Measurements from ENCODE around the gene TRIB2. TPM values are rescaled to one million over a fixed set of nuclear protein-coding genes. Genes with fewer than 3 reads are reported as not detected.

Gene TRIB2
- total RNA-seq, 1 donor from 2014 or later = 82.7 TPM

DNA sequence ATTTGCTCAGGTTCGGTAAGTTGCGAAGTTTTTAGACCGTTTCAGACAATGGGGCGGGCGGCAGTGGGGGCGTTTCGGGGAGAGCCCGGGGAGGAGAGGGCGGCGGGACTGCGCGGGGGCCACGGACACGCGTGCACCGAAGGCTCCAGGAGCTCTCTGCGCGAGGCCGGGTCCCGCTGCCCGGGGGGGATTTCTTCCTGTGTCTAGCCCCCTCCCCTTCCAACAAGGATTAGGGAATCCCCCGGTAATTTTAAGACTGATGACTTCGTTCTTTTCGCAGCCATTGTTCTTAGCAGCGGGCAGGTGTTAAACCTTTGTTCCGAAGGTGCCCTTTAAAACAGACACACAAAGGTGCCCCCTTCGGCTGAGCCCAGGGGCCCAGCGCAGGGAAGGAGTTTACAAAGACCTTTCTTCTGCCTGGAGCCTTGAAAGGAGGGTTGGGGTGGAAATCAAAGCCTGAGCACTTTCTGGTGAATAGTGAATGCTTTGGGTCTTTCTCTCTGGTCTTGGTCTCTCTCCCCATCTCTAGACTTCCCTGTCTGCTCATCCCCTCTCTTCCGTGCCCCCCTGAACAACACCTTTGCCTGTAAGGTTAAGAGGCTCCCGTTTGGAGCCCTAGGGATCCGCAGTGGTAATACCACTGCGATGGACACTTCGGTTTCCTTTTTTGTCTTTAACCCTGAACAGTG lies 2.1 kb downstream of the TRIB2 start:
- FAIRE-seq (no peak), DNase-seq (ENCODE audit: low spot score in 2 of 2) (no peak)

DNA sequence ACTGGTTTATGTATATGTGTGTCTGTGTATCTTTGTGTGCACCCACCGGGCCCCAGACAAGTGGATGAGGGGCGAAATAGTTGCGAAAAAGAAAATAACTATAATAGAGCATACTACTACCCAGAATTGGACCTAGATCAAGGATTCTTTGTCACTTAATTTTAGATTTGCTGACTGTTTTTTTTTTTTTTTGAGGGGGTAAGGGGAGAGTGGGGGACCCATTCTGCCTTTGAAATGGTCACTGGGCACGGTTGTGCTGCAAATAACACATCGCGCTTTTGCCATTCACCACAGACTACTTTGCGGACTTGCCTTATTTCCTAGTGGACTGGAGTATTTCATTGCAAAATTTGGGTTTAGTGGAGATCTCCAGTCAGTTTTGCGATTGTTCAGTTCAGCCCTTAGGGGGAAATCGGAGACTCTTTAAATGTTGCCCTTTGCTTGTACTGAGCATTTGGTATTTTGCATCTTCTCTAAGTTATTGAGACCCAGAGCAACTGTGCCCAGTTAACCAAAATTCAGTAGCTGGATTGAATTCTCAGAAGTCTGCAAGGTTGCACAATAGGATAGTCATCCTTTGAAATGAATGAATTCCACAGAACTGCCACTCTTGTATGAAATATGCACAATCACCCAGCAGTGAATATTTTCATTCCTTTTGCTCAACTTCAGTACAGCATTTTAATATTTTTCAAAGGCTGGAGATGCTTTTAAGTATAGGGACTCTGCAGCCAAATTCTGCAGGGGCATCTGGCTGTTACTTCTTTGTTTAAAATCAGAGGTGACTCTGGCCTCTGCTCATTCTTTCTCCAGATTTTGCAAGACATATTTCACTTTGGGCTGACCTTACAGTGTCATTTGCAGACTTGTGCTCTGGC lies 2.9 kb downstream of the TRIB2 start:
- DNase-seq (ENCODE audit: low spot score in 2 of 2) (no peak), FAIRE-seq (no peak)

DNA sequence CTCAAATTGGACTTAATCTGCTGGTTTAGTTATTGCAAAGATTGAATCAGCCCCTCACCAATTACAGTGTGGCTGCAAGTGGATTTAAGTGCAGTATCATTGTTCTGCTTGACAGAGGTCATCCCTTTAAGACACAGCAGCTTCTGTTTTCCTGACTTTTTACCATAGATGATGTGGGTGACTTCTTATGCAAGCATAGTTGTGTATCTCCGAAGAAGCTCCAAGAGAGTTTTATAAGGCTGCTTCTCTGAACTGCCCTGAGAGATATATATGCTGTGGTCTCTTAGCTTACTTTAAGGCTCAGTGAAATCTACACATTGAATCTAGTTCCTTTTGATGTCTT lies 3.5 kb downstream of the TRIB2 start:
- no peak for FAIRE-seq
- no peak for DNase-seq (ENCODE audit: low spot score in 2 of 2)

DNA sequence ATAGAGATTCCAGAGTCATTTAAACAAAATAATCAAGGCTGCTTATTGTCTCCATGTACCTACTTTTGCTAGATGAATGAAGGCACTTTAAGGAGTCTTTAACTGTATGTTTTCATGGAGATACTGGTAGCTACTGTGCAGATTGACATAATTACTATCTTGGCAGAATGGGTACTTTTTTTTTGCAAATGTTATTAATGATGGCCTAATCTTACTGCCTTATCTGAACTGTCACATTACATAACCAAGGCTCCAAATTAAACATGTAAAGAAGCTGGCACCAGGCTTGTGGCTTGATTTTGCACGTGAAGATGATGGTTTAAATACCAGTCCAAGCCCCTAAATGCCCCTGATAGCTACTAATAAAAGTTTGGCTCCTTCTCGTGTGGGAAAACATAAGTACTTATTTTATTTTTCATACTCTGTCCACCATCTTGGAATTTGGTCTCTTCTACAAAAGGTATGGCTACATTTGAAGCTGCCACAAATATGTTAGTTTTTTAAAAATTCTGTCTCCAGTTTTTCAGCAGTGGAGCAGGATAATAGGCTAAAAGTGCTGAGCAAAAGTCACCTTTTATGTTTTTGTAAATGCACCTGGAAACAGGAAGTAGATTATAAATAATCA lies 4.1 kb downstream of the TRIB2 start:
- FAIRE-seq = no peak

DNA sequence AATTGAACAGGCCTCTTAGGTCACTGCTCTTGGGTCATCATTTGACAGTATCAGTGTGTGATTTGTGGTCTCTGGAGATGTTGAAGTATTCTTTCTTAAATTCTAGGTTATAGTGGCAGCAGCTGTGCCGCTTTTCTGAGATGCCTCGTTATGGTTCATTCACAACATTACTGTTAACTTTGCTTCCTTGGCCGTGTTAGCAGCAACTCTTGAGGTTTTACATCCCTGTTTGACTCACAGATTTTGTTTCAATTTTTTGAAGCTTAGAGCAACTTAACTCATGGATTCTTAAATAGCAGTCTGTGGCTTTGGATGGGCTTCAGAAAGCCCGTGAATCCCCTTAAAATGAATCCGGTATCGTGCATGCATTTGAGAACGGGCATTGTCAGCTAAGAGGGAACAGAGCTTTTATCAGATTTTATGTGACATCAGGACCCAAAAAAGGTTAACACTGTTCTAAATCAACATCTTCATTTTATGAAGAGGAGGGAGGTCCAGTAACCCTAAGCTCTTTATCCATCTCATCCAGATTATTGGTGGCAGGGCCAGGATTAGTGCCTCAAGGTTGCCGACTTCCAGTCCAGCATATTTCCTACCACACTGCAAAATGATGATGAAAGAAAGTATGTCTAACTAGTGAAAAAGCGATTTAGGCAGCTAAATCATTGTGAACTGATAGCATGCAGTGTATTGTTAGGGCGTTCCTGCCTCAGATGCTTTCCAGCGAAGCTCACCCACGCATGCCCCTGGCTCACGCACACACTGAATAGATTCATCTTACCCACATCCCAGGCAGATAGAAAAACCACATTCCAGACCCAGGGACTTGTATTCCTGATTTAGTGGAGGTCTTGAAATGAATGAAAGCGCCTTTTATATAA lies 5.1 kb downstream of the TRIB2 start:
- DNase-seq (ENCODE audit: low spot score in 2 of 2) (no peak), FAIRE-seq (no peak)

More for the DNA sequence above, 4.1 kb downstream of the TRIB2 start:
- no peak for DNase-seq (ENCODE audit: low spot score in 2 of 2)

DNA sequence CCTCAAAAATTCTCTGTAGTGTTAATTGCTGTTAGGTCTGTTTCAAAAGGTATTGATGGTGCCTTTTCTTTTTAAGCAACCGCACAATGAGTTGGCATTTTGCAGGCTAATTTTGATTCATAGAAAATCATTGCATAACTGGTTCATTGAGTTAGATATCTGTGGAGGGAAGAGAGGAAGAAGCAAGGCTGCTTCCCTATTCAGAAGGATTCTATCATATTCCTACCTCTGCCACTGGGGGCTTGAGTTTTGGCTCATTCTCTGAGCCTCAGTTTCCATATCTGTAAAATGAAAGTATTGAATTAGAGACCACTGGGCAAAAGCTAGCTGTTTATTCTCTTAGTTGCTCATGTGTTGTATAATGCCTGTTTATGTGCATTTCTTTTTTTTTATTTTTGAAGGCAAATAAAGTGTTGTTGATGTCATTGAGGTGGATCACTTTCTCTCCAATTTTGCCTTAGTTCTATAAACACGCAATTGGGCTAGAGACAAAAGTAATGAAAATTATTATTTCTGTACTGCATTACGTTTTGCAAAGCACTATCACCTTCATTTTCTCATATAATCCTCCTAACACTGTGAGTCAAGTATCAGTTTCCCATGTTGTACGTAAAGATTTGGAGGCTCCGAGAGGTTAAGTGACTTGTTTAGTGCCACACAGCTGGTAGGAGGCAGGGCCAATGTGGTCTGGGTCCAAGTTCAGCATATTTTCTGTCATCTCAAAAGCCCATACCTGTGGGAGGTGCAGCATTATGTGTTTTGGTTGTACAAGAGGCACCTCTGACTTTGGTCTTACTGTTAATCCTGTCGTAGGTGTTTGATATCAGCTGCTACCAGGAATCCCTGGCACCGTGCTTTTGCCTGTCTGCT lies 5.9 kb downstream of the TRIB2 start:
- no peak for FAIRE-seq
- no peak for DNase-seq (ENCODE audit: low spot score in 2 of 2)

DNA sequence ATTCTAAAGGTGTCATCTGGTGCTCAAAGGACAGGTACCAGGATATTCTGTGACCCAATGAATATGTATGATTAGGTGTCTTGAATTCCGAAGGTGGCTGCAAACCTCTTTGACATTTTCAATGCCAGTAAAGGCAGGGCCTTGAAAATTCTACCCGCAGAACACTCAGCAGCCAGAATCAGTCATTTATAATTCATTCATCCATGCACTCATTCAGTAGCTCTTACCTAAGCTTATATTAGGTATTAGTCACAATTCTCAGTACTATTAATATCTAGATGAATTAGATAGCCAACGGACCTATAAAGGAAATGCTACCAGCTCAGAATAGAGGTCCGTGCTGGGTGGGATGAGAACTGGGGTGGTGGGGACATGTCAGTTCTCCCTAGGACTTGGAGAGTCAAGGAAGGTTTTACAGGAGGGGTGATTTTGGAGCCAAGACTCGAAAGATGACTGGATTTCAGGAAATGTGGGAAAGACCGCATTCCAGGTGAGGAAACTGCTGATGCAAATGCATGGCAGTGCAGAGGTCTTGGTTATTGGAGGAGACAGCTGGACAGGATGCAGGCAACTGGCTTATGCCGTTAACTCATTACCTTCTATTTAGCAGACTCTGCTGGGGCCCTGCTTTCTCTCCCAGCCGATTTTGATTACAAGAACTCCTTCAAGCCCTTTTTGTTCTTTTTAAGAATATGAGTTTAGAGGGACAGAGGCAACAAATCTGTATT lies 7.2 kb downstream of the TRIB2 start:
- DNase-seq (ENCODE audit: low spot score in 2 of 2) (no peak), FAIRE-seq (no peak)

DNA sequence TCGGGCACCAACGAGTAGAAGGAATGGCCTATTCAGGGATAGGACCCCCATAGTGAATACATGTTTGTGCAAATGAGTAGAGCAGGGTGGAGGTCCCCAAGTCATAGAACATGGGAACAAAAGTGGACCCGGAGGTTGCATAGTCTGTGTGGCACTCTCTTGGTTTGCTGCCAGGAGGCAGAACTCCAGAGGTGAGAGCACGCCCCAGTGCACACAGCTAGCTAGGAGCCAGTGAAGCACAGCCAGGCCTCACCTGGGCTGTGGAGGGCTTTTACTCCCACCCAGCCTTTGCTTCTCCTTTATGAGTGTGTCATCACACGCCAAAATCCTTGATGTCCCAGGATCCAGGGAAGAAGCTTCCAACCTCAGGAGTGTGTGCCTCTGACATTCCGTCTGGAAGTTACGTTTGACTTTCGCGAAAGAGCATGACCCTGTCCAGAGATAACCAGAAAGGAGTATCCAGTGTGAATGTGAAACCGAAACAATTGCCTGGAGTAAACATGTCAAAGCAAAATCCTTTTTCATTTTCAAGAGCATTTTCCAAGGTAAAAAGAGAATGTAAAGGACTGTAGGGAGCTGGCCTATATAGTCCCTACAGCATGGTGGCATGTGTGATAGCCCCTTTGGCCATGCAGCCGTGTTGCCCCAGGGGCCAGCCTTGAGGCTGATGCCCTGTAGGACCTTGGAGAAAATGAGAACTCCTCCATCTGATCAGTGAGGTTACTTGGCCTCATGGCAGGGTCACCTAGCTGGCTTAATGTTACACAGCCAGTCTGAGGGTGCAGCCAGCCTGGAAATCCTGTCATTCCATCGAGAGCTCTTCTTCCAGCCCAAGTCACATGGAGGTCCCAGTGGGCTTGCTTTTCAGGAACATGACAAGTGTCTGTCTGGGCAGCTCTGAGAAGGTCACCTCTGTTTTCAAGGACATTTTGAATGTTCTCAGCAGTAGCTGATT lies 8.8 kb downstream of the TRIB2 start:
- FAIRE-seq (no peak), DNase-seq (ENCODE audit: low spot score in 2 of 2) (no peak)

DNA sequence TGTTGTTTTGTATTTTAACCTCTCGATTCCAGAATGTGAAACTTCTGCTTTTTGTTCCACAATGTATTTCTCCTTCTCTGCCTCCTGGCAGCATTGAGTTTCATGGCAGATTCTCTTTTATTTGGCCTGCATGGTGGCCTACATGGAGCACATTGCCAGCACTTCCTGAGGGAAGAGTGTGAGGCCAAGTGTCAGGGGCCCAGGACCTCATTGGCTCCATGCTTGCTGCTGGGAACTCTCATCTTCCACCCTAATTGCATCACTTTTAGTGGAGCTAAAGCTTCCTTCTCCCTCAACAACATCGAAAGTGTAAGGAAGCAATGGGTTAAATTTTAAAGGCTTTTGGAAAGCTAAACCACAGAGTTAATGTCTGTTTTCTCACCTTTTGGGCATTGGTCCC lies 9.5 kb downstream of the TRIB2 start:
- no peak for FAIRE-seq
- no peak for DNase-seq (ENCODE audit: low spot score in 2 of 2)

DNA sequence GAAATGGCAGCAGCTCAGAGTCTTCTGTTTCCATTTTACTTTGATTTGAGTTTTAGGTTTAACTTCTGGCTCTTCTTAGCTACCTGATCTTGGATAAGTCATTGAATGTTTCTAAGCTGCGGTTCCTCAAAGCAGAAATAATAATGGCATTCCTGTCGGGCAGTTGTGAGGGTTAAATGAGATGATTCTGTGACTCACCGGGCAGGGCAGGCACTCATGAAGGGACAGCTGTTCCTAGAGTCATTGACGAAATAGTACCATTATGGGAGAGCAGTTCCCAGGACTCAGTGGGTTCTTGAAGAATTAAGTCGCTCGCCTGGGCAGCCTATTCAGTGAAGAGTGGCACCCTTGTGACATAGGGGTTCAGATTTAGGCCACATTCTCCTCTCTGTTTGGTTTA lies 10.3 kb downstream of the TRIB2 start:
- DNase-seq (ENCODE audit: low spot score in 2 of 2) = no peak
- no peak for FAIRE-seq

DNA sequence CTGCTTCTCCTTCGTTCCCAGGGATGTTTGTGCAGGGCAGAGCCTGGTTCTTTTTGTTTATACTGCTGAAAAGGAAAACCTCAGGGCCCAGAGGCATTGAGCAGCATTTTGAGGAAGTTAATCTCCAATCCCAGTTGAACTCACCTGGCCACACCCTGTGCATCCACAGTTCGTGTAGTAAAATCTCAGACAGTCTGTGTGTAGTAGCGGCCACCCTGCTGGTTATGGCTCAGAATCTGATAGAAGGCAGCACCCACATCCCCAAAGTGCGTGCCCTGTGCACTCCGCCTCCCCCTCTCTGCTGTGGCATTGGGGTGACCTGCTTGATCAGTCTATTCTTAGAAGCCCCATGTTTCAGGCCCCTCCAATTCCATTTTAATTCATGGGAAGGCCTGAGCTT lies 10.9 kb downstream of the TRIB2 start:
- DNase-seq (ENCODE audit: low spot score in 2 of 2) = no peak
- no peak for FAIRE-seq

DNA sequence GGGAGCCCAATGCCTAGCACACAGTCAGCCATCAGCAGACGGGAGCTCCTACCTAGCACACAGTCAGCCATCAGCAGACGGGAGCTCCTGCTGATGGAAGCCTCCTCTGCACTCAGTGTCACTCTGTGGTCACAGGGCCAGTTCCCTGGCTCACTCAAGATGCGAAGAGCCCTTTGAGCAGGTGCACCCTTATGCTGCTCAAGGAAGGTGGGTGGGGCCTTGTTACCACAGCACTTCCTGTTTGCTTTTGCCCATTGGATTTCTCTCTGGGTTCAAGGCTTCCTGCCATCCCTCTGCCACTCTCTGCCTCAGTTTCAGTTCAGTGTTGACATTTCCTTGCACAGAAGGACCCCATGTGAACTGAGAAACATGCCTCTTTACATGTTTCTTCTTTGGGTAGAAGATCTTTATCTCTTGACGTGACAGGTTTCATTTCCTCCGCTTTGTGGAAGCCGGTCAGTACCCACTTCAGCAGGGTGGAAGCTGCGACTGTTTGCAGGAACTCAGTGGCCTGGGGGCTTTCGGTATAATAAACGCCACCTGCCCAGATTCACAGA lies 11.6 kb downstream of the TRIB2 start:
- FAIRE-seq (no peak), DNase-seq (ENCODE audit: low spot score in 2 of 2) (no peak)

DNA sequence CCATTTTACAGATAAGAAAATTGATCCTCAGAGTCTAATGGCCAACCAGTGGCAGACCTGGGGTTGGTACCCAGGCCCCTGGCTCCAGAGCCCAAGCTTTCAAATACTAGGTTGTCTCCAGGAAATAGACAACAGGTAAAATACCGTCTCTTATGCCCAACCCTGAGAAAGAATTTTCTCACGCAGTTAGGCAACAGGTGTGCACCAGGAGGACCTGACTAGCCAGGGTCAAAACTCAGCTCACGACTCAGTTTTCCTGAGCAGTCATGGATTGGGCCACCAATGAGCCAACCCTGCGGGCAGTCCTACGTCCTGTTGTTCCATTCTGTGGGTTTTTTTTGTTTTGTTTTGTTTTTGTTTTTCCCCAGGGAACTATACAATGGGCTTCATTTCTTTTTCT lies 13.5 kb downstream of the TRIB2 start:
- no peak for DNase-seq (ENCODE audit: low spot score in 2 of 2)
- FAIRE-seq = no peak

DNA sequence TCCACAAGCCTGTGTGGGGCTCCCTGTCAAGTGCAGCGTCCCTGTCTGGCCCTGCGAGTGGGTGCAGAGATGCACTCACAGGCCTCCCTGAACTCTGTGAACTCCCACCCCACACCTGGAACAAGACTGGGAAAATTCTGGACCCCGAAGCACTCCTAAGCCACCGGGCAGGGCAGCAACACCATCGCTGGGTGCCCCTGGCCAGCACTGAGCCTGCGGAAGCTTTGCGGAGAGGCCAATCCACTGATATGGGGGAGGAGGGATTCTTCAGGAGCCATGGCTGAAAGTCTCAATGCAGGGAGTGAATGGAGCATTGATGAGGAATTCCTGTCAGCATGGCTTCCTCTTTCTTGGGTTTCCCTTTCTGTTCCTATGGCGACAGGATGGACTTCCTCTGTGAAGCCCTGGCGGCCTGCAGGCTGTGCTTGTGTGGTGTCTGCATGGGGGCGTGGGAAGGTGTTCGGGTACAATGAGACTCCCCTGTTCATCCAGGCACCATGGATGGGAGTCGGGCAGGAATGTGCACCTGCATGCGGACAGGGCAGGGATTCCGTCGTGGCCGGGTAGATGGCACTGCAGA lies 15.1 kb downstream of the TRIB2 start:
- no peak for DNase-seq (ENCODE audit: low spot score in 2 of 2)
- no peak for FAIRE-seq

DNA sequence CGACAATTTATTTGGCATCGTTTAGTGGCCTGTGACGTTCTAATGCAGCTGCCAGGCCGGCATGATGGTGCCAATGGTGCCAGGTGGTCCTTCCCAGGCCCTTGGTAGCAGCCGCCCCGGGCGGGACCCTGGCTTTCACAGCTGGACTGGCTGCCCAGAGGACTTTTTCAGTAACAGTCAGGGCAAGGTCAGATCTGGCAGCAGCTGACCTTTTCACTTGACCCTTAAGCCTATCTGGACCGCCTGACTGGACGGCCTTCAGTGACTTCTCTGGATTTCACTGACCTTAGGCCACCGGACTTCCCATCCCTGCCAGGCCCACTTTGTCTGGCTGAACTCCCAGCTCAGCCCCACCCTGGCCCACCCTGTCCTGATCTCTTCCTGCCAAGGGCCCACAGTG lies 15.9 kb downstream of the TRIB2 start:
- no peak for FAIRE-seq
- DNase-seq (ENCODE audit: low spot score in 2 of 2) = no peak

DNA sequence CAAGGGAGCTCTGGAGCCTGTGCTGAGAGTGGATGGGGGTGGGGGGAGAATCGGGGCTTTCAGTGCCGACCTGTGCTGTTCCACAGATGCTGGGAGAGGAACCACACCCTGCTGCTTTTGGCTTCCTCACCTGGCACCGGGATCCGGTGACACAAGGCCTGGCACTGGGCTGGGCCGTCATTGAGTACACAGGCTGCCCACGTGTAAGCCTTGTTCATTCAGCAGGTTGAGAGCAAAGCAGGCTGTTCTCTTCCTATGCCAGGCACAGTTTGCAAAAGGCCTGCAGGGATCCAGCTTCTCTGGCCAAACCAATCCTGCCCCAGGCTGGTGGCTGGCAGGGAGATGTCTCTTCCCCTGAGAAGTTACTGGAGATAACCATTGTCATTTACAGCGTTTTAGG lies 17.1 kb downstream of the TRIB2 start:
- DNase-seq (ENCODE audit: low spot score in 2 of 2) = no peak
- no peak for FAIRE-seq

DNA sequence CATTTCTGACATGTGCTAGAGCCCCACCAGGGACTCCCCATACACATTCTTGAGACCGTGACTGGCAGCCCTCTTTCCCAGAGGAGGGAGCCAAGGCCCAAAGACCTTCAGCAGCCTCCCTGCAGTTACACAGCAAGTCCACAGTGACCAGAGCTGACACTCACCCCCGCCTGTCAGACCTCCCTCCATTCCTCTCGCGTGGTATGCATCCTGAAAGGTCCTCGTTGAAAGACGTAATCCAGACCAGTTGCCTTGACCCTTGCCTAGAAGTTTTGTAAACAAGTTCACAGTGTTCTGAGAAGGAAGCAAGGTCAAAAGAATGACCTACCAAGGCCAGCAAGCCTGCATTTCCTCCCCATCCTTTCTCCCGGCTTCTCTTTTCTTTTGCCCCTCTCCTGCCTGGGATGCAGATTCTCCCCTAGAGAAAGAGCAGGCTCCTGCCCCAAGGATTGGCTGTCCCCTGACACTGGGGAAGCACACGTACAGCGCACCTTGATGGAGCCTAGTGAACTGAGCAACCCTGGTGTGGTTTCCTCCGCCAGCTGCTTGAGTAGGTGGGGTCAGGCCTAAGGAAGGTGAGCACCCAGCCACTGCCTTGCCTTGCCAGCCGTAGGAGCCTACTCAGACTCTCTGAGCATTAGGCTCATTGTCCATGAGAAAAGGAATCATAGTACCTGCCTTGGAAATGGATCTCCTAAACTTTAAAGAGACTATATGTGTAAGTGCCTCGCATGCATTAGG lies 18.3 kb downstream of the TRIB2 start:
- FAIRE-seq = no peak
- no peak for DNase-seq (ENCODE audit: low spot score in 2 of 2)
